ENCODE data around the gene TFPI. TPM values are rescaled to one million over a fixed set of nuclear protein-coding genes. Genes with fewer than 3 reads are reported as not detected.
"Not testable (repeated sequence)": the region's sequence is repeated elsewhere in the genome, so short reads cannot be mapped to it uniquely, and the experiment has no call there.

Gene TFPI
- total RNA-seq, 1 donor from 2014 or later, result 56.6 TPM

- Histone ChIP-seq H3K36me3 (ENCODE audit: insufficient read depth, low read length) (no peaks in the 10 kb centered on the region), H4K20me1 (ENCODE audit: insufficient read depth, low read length) (no peaks in the 10 kb centered on the region), H3K9me3 (ENCODE audit: insufficient read depth, low read depth, low read length) (no peaks in the 10 kb centered on the region), H3K9ac (ENCODE audit: low read length) (no peak overlapping the region), H3K4me1 (ENCODE audit: insufficient read depth, low read length) (peaks cover 7% of the 10 kb centered on the region), H3K27ac (ENCODE audit: low read depth, low read length) (no peak overlapping the region), H3K27me3 (ENCODE audit: insufficient read depth, low read length) (no peaks in the 10 kb centered on the region), H2AFZ (ENCODE audit: low read depth, low read length) (no peak overlapping the region), H3K79me2 (ENCODE audit: insufficient read depth, low read length) (no peaks in the 10 kb centered on the region), H3K4me2 (ENCODE audit: low read length) (no peak overlapping the region), H3K4me3 (ENCODE audit: insufficient read depth, low read depth, low read length) (no peak overlapping the region)
- Mint-ChIP-seq H3K27me3 (ENCODE audit: low read depth, unreplicated experiment) (no peaks in the 10 kb centered on the region), H3K4me3 (ENCODE audit: unreplicated experiment) (no peak overlapping the region), H3K27ac (ENCODE audit: unreplicated experiment) (no peak overlapping the region), H3K9me3 (ENCODE audit: unreplicated experiment) (peaks cover 9% of the 10 kb centered on the region), H3K4me1 (ENCODE audit: low read depth, unreplicated experiment) (peaks cover 5% of the 10 kb centered on the region), H3K36me3 (ENCODE audit: low read depth, unreplicated experiment) (no peaks in the 10 kb centered on the region)
- DNase-seq (ENCODE audit: low read depth) (no peak), FAIRE-seq (peak; percentile 26)
- TF ChIP-seq, protein P1, sequence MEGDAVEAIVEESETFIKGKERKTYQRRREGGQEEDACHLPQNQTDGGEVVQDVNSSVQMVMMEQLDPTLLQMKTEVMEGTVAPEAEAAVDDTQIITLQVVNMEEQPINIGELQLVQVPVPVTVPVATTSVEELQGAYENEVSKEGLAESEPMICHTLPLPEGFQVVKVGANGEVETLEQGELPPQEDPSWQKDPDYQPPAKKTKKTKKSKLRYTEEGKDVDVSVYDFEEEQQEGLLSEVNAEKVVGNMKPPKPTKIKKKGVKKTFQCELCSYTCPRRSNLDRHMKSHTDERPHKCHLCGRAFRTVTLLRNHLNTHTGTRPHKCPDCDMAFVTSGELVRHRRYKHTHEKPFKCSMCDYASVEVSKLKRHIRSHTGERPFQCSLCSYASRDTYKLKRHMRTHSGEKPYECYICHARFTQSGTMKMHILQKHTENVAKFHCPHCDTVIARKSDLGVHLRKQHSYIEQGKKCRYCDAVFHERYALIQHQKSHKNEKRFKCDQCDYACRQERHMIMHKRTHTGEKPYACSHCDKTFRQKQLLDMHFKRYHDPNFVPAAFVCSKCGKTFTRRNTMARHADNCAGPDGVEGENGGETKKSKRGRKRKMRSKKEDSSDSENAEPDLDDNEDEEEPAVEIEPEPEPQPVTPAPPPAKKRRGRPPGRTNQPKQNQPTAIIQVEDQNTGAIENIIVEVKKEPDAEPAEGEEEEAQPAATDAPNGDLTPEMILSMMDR (IDR thresholded peaks at IDR 0.05; ENCODE audit: insufficient read depth, low read depth, low read length), result no peak
- TF ChIP-seq EZH2 (IDR thresholded peaks at IDR 0.05; ENCODE audit: insufficient read depth, low read length), result no peak
These were observed 21.5 kb upstream of the TFPI start for GRCh38 chr2:187575751-187576067.

DNA sequence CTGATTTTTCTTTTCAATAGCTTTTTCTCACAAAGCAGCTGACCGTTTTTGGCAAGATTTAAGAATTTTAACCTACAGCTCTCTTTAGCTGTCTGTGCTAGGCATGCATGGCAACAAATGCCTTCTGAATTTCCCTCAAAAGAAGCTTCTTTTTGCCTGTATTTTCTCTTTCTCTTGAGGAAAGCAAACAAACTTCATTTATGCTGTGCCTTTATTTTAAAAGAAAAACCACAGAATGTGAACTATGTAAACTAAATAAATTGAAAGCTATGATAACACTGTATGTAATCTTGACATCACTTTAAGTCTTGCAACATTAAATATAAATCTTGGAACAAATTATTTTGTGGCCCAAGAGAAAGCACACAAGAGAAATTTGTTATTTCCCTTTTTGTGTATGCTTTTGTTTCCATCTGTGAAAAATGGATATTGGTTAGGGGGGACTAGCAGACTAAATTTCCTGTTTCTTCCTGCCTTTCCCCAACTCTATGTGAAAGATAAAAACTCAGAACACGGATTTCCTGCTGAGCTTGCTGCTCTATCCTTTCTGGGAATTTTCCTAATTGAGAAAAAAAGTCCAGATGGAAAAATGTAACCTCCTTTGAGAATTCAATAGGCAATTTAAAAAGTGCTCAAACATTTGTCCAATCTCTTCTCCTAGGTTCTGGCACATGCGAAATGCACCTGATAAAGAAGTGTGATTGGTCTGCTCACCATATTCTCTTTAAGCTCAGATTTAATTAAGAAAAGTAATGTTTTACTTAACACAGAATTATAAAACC is 20.9 kb upstream of the TFPI start:
- FAIRE-seq (peak; percentile 64), DNase-seq (ENCODE audit: low read depth) (peak; percentile 46)
- H3K9me3 ChIP-seq (ENCODE audit: insufficient read depth, low read depth, low read length), result no peaks in the 10 kb centered on the region
- Mint-ChIP-seq H3K27ac (ENCODE audit: unreplicated experiment) (no peak overlapping the region), H3K27me3 (ENCODE audit: low read depth, unreplicated experiment) (no peaks in the 10 kb centered on the region), H3K9me3 (ENCODE audit: unreplicated experiment) (peaks cover 9% of the 10 kb centered on the region), H3K4me1 (ENCODE audit: low read depth, unreplicated experiment) (peaks cover 5% of the 10 kb centered on the region), H3K4me3 (ENCODE audit: unreplicated experiment) (no peak overlapping the region), H3K36me3 (ENCODE audit: low read depth, unreplicated experiment) (no peaks in the 10 kb centered on the region)
- TF ChIP-seq, protein P1 (IDR thresholded peaks at IDR 0.05; ENCODE audit: insufficient read depth, low read depth, low read length), result no peak
- TF ChIP-seq EZH2 (IDR thresholded peaks at IDR 0.05; ENCODE audit: insufficient read depth, low read length), result no peak
- H3K4me1 ChIP-seq (ENCODE audit: insufficient read depth, low read length), result peaks cover 7% of the 10 kb centered on the region
- H3K4me2 ChIP-seq (ENCODE audit: low read length), result peak overlapping the region; percentile 40
- no peak overlapping the region for H3K27ac ChIP-seq (ENCODE audit: low read depth, low read length)
- H3K36me3 ChIP-seq (ENCODE audit: insufficient read depth, low read length), result no peaks in the 10 kb centered on the region
- H2AFZ ChIP-seq (ENCODE audit: low read depth, low read length), result peak overlapping the region; percentile 19
- H3K9ac ChIP-seq (ENCODE audit: low read length), result no peak overlapping the region
- H4K20me1 ChIP-seq (ENCODE audit: insufficient read depth, low read length), result no peaks in the 10 kb centered on the region
- H3K4me3 ChIP-seq (ENCODE audit: insufficient read depth, low read depth, low read length), result no peak overlapping the region
- H3K27me3 ChIP-seq (ENCODE audit: insufficient read depth, low read length), result no peaks in the 10 kb centered on the region
- no peaks in the 10 kb centered on the region for H3K79me2 ChIP-seq (ENCODE audit: insufficient read depth, low read length)

- Mint-ChIP-seq H3K27ac (ENCODE audit: unreplicated experiment) (no peak overlapping the region), H3K4me3 (ENCODE audit: unreplicated experiment) (no peak overlapping the region), H3K36me3 (ENCODE audit: low read depth, unreplicated experiment) (no peaks in the 10 kb centered on the region), H3K27me3 (ENCODE audit: low read depth, unreplicated experiment) (no peaks in the 10 kb centered on the region), H3K9me3 (ENCODE audit: unreplicated experiment) (peaks cover 9% of the 10 kb centered on the region), H3K4me1 (ENCODE audit: low read depth, unreplicated experiment) (peaks cover 5% of the 10 kb centered on the region)
- Histone ChIP-seq H3K4me2 (ENCODE audit: low read length) (no peak overlapping the region), H3K27ac (ENCODE audit: low read depth, low read length) (no peak overlapping the region), H3K27me3 (ENCODE audit: insufficient read depth, low read length) (no peaks in the 10 kb centered on the region), H3K79me2 (ENCODE audit: insufficient read depth, low read length) (no peaks in the 10 kb centered on the region), H2AFZ (ENCODE audit: low read depth, low read length) (no peak overlapping the region), H3K9ac (ENCODE audit: low read length) (no peak overlapping the region), H4K20me1 (ENCODE audit: insufficient read depth, low read length) (no peaks in the 10 kb centered on the region), H3K4me3 (ENCODE audit: insufficient read depth, low read depth, low read length) (no peak overlapping the region), H3K9me3 (ENCODE audit: insufficient read depth, low read depth, low read length) (no peaks in the 10 kb centered on the region), H3K4me1 (ENCODE audit: insufficient read depth, low read length) (peaks cover 7% of the 10 kb centered on the region), H3K36me3 (ENCODE audit: insufficient read depth, low read length) (no peaks in the 10 kb centered on the region)
- FAIRE-seq (no peak), DNase-seq (ENCODE audit: low read depth) (no peak)
- TF ChIP-seq, protein P1 (IDR thresholded peaks at IDR 0.05; ENCODE audit: insufficient read depth, low read depth, low read length), result no peak
- no peak for TF ChIP-seq EZH2 (IDR thresholded peaks at IDR 0.05; ENCODE audit: insufficient read depth, low read length)
These were observed 19.5 kb upstream of the TFPI start for GRCh38 chr2:187573722-187574121.

- not testable (repeated sequence) for H3K9me3 ChIP-seq (ENCODE audit: insufficient read depth, low read depth, low read length); H3K36me3 Mint-ChIP-seq (ENCODE audit: low read depth, unreplicated experiment); H3K4me1 ChIP-seq (ENCODE audit: insufficient read depth, low read length); H3K27ac ChIP-seq (ENCODE audit: low read depth, low read length); H3K27me3 Mint-ChIP-seq (ENCODE audit: low read depth, unreplicated experiment); H4K20me1 ChIP-seq (ENCODE audit: insufficient read depth, low read length); H3K4me3 Mint-ChIP-seq (ENCODE audit: unreplicated experiment); H3K4me2 ChIP-seq (ENCODE audit: low read length); H3K4me1 Mint-ChIP-seq (ENCODE audit: low read depth, unreplicated experiment); H3K9ac ChIP-seq (ENCODE audit: low read length); H3K79me2 ChIP-seq (ENCODE audit: insufficient read depth, low read length); H3K9me3 Mint-ChIP-seq (ENCODE audit: unreplicated experiment); FAIRE-seq; H3K36me3 ChIP-seq (ENCODE audit: insufficient read depth, low read length); DNase-seq (ENCODE audit: low read depth); H3K27me3 ChIP-seq (ENCODE audit: insufficient read depth, low read length); H2AFZ ChIP-seq (ENCODE audit: low read depth, low read length); H3K4me3 ChIP-seq (ENCODE audit: insufficient read depth, low read depth, low read length); H3K27ac Mint-ChIP-seq (ENCODE audit: unreplicated experiment)
These were observed 17.8 kb upstream of the TFPI start for GRCh38 chr2:187571996-187572395.
